Measurements from ENCODE around the gene RBKS.

The RBKS gene

GRCh38 chr2:27782701-27783100 lies 107.5 kb downstream of the RBKS start:
- H3K4me3 ChIP-seq (ENCODE audit: low read depth, low read length), result no peak overlapping the region
- CTCF ChIA-PET, result interaction anchor here (0.9 kb wide), 1 partner anchor 19 kb away, joined by 3 read pairs; no protein-coding TSS in a partner anchor
- DNase-seq (ENCODE audit: low read depth, low spot score), result no peak
- POLR2A ChIA-PET, result interaction anchor here (0.7 kb wide), 1 partner anchor 27 kb away, joined by 3 read pairs; no protein-coding TSS in a partner anchor
- no peak for TF ChIP-seq CTCF (IDR thresholded peaks at IDR 0.05; ENCODE audit: insufficient read depth, low read length, missing control alignments)

- TF ChIP-seq CTCF (IDR thresholded peaks at IDR 0.05; ENCODE audit: insufficient read depth, low read length, missing control alignments), result no peak
- ChIA-PET POLR2A (no interaction called here), CTCF (interaction anchor here (1.0 kb wide), 1 partner anchor 8 kb away, joined by 3 read pairs; no protein-coding TSS in a partner anchor)
- DNase-seq (ENCODE audit: low read depth, low spot score), result no peak
- H3K4me3 ChIP-seq (ENCODE audit: low read depth, low read length), result no peak overlapping the region
Measured at GRCh38 chr2:27781496-27781895, 108.7 kb downstream of the RBKS start.

- ChIA-PET CTCF (no interaction called here), POLR2A (no interaction called here)
- TF ChIP-seq CTCF (IDR thresholded peaks at IDR 0.05; ENCODE audit: insufficient read depth, low read length, missing control alignments), result no peak
Measured at GRCh38 chr2:27779417-27780055, 110.7 kb downstream of the RBKS start.

GRCh38 chr2:27776696-27777095 lies 113.5 kb downstream of the RBKS start:
- ChIA-PET POLR2A (no interaction called here), CTCF (interaction anchor here (1.0 to 1.1 kb wide), 3 partner anchors 11 to 177 kb away, joined by 3 read pairs; no protein-coding TSS in a partner anchor)
- no peak for TF ChIP-seq CTCF (IDR thresholded peaks at IDR 0.05; ENCODE audit: insufficient read depth, low read length, missing control alignments)
- H3K4me3 ChIP-seq (ENCODE audit: low read depth, low read length), result no peak overlapping the region
- no peak for DNase-seq (ENCODE audit: low read depth, low spot score)

More at GRCh38 chr2:27779417-27780055, 110.7 kb downstream of the RBKS start:
- no peak for DNase-seq (ENCODE audit: low read depth, low spot score)
- no peak overlapping the region for H3K4me3 ChIP-seq (ENCODE audit: low read depth, low read length)

- DNase-seq (ENCODE audit: low read depth, low spot score), result no peak
- no peak for TF ChIP-seq CTCF (IDR thresholded peaks at IDR 0.05; ENCODE audit: insufficient read depth, low read length, missing control alignments)
- no peak overlapping the region for H3K4me3 ChIP-seq (ENCODE audit: low read depth, low read length)
- ChIA-PET CTCF (interaction anchor here (1.0 to 1.1 kb wide), 3 partner anchors 12 to 178 kb away, joined by 3 read pairs; no protein-coding TSS in a partner anchor), POLR2A (no interaction called here)
Measured at GRCh38 chr2:27776097-27776496, 114.1 kb downstream of the RBKS start.

- POLR2A ChIA-PET, result no interaction called here
- CTCF ChIA-PET, result interaction anchor here (1.2 kb wide), 1 partner anchor 24 kb away, joined by 3 read pairs; no protein-coding TSS in a partner anchor
- TF ChIP-seq CTCF (IDR thresholded peaks at IDR 0.05; ENCODE audit: insufficient read depth, low read length, missing control alignments), result no peak
- no peak overlapping the region for H3K4me3 ChIP-seq (ENCODE audit: low read depth, low read length)
- DNase-seq (ENCODE audit: low read depth, low spot score), result no peak
Measured at GRCh38 chr2:27773959-27774358, 116.2 kb downstream of the RBKS start.

All from AG04449 (cell line).